ENCODE measurements around the gene LYSMD4. TPM values are rescaled to one million over a fixed set of nuclear protein-coding genes. Genes with fewer than 3 reads are reported as not detected.
A peak's percentile ranks its signal among the peaks of the same experiment; 100 is the strongest.

LYSMD4 gene
- total RNA-seq, 1 donor from 2014 or later: 6.1 TPM

DNA sequence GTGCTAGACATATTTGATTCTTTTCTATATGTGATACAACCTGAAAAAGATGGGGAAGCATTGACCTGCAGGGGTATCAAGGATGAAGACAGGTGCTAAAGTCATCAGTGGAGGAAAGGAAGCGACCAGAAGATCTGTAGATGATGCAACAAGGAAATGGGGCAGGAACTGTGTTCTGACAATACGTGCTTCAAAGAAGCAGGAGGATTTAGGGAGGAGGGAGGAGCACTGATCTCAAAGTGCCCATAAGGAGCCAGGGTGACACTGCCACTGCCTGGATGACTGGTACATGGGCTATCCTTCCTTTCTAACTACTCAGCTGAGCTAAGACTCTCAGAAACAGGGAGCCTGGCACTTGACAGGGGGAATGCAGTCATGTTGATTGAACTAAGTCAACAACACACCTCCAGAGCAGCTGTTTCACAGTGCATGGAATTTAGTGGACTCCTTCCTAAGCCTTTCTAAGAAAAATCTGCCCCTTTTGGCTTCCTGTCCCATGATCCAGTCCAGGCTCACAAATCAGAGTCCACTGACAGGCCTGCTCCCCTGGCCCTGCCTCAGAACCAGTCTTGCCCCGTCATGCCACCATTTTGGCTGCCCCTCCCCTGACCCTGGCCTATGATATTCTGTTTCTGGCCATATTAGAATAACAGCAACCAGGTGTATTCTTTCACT, 12.0 kb downstream of the LYSMD4 start:
- CTCF ChIA-PET: interaction anchor here (1.3 kb wide), 1 partner anchor 17 kb away, joined by 3 read pairs; no protein-coding TSS in a partner anchor
- DNase-seq (no peak), ATAC-seq (ENCODE audit: low read depth) (no peak)
- Mint-ChIP-seq H3K4me1 (peaks cover 41% of the 10 kb centered on the region), H3K27me3 (no peaks in the 10 kb centered on the region), H3K4me3 (no peak overlapping the region), H3K36me3 (ENCODE audit: low read depth) (peaks cover 12% of the 10 kb centered on the region), H3K9me3 (no peaks in the 10 kb centered on the region), H3K27ac (peak overlapping the region; percentile 10)
- TF ChIP-seq, protein P1, sequence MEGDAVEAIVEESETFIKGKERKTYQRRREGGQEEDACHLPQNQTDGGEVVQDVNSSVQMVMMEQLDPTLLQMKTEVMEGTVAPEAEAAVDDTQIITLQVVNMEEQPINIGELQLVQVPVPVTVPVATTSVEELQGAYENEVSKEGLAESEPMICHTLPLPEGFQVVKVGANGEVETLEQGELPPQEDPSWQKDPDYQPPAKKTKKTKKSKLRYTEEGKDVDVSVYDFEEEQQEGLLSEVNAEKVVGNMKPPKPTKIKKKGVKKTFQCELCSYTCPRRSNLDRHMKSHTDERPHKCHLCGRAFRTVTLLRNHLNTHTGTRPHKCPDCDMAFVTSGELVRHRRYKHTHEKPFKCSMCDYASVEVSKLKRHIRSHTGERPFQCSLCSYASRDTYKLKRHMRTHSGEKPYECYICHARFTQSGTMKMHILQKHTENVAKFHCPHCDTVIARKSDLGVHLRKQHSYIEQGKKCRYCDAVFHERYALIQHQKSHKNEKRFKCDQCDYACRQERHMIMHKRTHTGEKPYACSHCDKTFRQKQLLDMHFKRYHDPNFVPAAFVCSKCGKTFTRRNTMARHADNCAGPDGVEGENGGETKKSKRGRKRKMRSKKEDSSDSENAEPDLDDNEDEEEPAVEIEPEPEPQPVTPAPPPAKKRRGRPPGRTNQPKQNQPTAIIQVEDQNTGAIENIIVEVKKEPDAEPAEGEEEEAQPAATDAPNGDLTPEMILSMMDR (IDR thresholded peaks at IDR 0.05): no peak
- intact Hi-C loops (cut with micrococcal nuclease): no loop called here
- POLR2A ChIA-PET: interaction anchor here (0.6 kb wide), 2 partner anchors 12 to 30 kb away, joined by 3 to 5 read pairs; partner anchors contain the start of gene LYSMD4

DNA sequence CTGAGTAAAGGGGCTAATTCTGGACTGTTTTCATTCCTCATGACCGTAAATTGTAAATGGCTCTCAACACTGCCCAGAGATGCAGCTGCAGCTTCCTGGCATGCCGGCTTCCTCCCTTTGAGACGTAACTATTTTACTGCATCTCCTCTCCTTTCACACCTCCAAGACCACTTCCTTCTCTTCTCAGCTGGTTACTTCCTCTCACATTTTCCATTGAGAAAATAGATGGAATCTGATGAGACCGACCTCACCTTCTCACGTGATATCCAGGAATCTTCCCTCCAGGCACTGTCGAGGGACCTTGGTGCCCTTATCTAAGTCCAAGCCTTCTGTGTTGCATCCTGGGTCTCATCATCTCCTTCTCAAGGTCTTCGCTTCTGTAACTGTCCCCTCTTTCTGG, 12.7 kb downstream of the LYSMD4 start:
- TF ChIP-seq, protein P1 (IDR thresholded peaks at IDR 0.05): no peak
- ChIA-PET CTCF (interaction anchor here (1.3 kb wide), 1 partner anchor 16 kb away, joined by 3 read pairs; no protein-coding TSS in a partner anchor), POLR2A (interaction anchor here (0.6 kb wide), 2 partner anchors 13 to 29 kb away, joined by 3 to 5 read pairs; partner anchors contain the start of gene LYSMD4)
- Mint-ChIP-seq H3K27me3 (no peaks in the 10 kb centered on the region), H3K27ac (no peak overlapping the region), H3K9me3 (no peaks in the 10 kb centered on the region), H3K36me3 (ENCODE audit: low read depth) (peaks cover 16% of the 10 kb centered on the region), H3K4me1 (peaks cover 41% of the 10 kb centered on the region), H3K4me3 (peak overlapping the region; percentile 39)
- intact Hi-C loops (cut with micrococcal nuclease): no loop called here
- no peak for DNase-seq
- ATAC-seq (ENCODE audit: low read depth): peak; percentile 46

DNA sequence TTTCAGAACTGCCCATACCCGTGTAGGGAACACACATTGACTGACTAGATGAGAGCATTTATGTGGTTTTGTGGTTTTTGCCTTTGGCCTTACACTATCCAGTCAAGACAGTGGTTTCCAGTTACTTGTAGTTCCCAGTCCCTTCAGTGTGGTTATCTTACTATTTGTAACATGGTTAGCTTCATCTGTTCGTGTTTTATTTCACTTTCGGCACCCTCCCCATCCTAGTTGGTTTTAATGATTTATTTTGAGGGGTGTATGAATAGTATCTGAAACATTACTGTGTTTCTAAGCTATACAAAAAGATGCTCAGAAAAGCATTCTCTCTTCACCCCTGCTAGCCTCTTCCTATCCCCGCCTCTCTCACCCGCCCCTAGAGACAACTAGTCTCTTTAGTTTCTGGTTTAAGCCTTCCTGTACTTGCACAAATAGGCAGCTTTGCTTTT, 14.1 kb downstream of the LYSMD4 start:
- POLR2A ChIA-PET: interaction anchor here (0.6 to 2.0 kb wide), 2 partner anchors 14 to 473 kb away, joined by 3 to 7 read pairs; partner anchors contain the start of gene LYSMD4
- Mint-ChIP-seq H3K27ac (no peak overlapping the region), H3K4me3 (no peak overlapping the region), H3K9me3 (no peaks in the 10 kb centered on the region), H3K36me3 (ENCODE audit: low read depth) (peaks cover 29% of the 10 kb centered on the region), H3K27me3 (no peaks in the 10 kb centered on the region), H3K4me1 (peaks cover 41% of the 10 kb centered on the region)
- CTCF ChIA-PET: interaction anchor here (1.6 to 3.7 kb wide), 3 partner anchors 11 to 37 kb away, joined by 5 to 24 read pairs (median 6); no protein-coding TSS in a partner anchor
- intact Hi-C loops (cut with micrococcal nuclease): loop anchor here (5.0 kb wide), 1 partner anchor 38 kb away; no protein-coding TSS in a partner anchor
- ATAC-seq (ENCODE audit: low read depth): no peak
- TF ChIP-seq, protein P1 (IDR thresholded peaks at IDR 0.05): no peak
- DNase-seq: no peak

DNA sequence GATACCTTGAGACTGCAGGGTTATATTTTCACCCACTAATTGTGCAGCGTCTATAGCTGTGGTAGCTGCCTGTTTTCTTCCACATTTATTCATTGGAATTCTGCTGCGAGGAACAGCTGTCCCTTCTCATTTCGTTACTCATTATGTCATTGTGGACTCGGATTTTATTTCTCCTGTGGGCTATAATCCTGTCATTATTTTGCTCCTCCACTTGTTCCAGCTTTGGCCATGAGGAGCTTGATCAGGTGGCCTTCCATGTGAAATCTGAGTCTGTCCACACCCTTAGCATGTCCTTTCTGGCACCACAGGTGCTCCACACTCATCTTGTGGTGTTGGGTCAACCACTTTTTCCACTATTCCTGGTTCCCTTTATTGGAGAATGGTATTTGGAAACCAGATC, 14.8 kb downstream of the LYSMD4 start:
- TF ChIP-seq, protein P1 (IDR thresholded peaks at IDR 0.05): no peak
- intact Hi-C loops (cut with micrococcal nuclease): loop anchor here (5.0 kb wide), 1 partner anchor 39 kb away; no protein-coding TSS in a partner anchor
- no peaks in the 10 kb centered on the region for H3K27me3 Mint-ChIP-seq
- H3K9me3 Mint-ChIP-seq: no peaks in the 10 kb centered on the region
- POLR2A ChIA-PET: interaction anchor here (2.0 kb wide), 1 partner anchor 15 kb away, joined by 7 read pairs; the partner anchor contains the start of gene LYSMD4
- H3K4me3 Mint-ChIP-seq: no peak overlapping the region
- peaks cover 41% of the 10 kb centered on the region for H3K4me1 Mint-ChIP-seq
- H3K27ac Mint-ChIP-seq: no peak overlapping the region
- no peak for DNase-seq
- ATAC-seq (ENCODE audit: low read depth): no peak
- H3K36me3 Mint-ChIP-seq (ENCODE audit: low read depth): peaks cover 33% of the 10 kb centered on the region
- CTCF ChIA-PET: interaction anchor here (1.6 to 3.7 kb wide), 3 partner anchors 11 to 38 kb away, joined by 5 to 24 read pairs (median 6); no protein-coding TSS in a partner anchor

Data from activated B cell treated with CpG ODN at 0.5 μM for 24 hours (primary cell).